IMR-90 (cell line): ENCODE measurements around the gene SCGB1C1. TPM values are rescaled to one million over a fixed set of nuclear protein-coding genes. Genes with fewer than 3 reads are reported as not detected.

Experiments
- microRNA-seq, 2 experiments: library from miRNA; stranded (forward) in 1 of 2; unstranded in 1 of 2; fragments of 10-50 nt in 1 of 2; fragments of <30 nt in 1 of 2; gene quantifications in 1 of 2; microRNA quantifications in 1 of 2; one replicate each; pipeline versions ENCODE3 to v1.1.0; 2013 to 2020; ENCODE audit not compliant: insufficient read depth in 1 of 2, insufficient read length in 1 of 2, unreplicated experiment in 1 of 2
- polyA plus RNA-seq, 3 experiments: library from polyadenylated mRNA; depleted of rRNA; stranded (reverse); fragments of >200 nt; gene quantifications; 2 replicates each; pipeline ENCODE4 v1.2.3, GENCODE V29; 2012; ENCODE audit warnings: low replicate concordance in 1 of 3
- small RNA-seq, 5 experiments: library from RNA; depleted of rRNA; stranded (forward); fragments of <200 nt; gene quantifications; one replicate each; pipeline ENCODE3, GENCODE V24; 2012
- total RNA-seq: library from RNA; depleted of rRNA; stranded (reverse); fragments of >200 nt; gene quantifications from 2 replicates; pipeline ENCODE4 v1.2.3, GENCODE V29; 2012; rRNA removed

The SCGB1C1 gene
- total and polyA plus RNA-seq, 2 of the 4 experiments (the other 2 are of a cell fraction), result not detected

Small RNAs within 50 kb of the gene (microRNA-seq; reads per million reads assigned to microRNA genes)
- gene RNU6-447P (ENCODE audit: insufficient read depth, insufficient read length), result not detected

Small RNAs within 50 kb of the gene (small RNA-seq; reads per million reads assigned to genes)
- 0 reads per million in 5 experiments for gene RNU6-447P

Other genes with a start within 250 kb of the SCGB1C1 start
- 10.0 and 10.8 TPM in 2 replicates for gene BET1L, start 14.3 kb downstream of the SCGB1C1 start, total RNA-seq
- gene BET1L, start 14.3 kb downstream of the SCGB1C1 start, polyA plus RNA-seq (2012; rRNA removed), result 82.8 and 90.7 TPM in 2 replicates
- gene RIC8A, start 14.6 kb downstream of the SCGB1C1 start, total RNA-seq, result 114 and 129 TPM in 2 replicates
- gene RIC8A, start 14.6 kb downstream of the SCGB1C1 start, polyA plus RNA-seq (2012; rRNA removed), result 188 and 193 TPM in 2 replicates
- 4.4 and 5.4 TPM in 2 replicates for gene SIRT3, start 43.3 kb downstream of the SCGB1C1 start, total RNA-seq
- 14.9 and 18.6 TPM in 2 replicates for gene SIRT3, start 43.3 kb downstream of the SCGB1C1 start, polyA plus RNA-seq (2012; rRNA removed)
- 217 and 232 TPM in 2 replicates for gene PSMD13, start 43.9 kb downstream of the SCGB1C1 start, total RNA-seq
- gene PSMD13, start 43.9 kb downstream of the SCGB1C1 start, polyA plus RNA-seq (2012; rRNA removed), result 177 and 185 TPM in 2 replicates
- not detected in 2 replicates for gene NLRP6, start 85.3 kb downstream of the SCGB1C1 start, total RNA-seq
- gene NLRP6, start 85.3 kb downstream of the SCGB1C1 start, polyA plus RNA-seq (2012; rRNA removed), result not detected in 2 replicates
- gene PGGHG, start 96.0 kb downstream of the SCGB1C1 start, total RNA-seq, result 1.4 and 1.8 TPM in 2 replicates
- gene PGGHG, start 96.0 kb downstream of the SCGB1C1 start, polyA plus RNA-seq (2012; rRNA removed), result 16.2 and 17.0 TPM in 2 replicates
- gene IFITM5, start 106.4 kb downstream of the SCGB1C1 start, total RNA-seq, result not detected in 2 replicates
- not detected in 2 replicates for gene IFITM5, start 106.4 kb downstream of the SCGB1C1 start, polyA plus RNA-seq (2012; rRNA removed)
- gene IFITM2, start 114.7 kb downstream of the SCGB1C1 start, total RNA-seq, result 26.4 and 31.2 TPM in 2 replicates
- 564 and 600 TPM in 2 replicates for gene IFITM2, start 114.7 kb downstream of the SCGB1C1 start, polyA plus RNA-seq (2012; rRNA removed)
- gene IFITM1, start 121.0 kb downstream of the SCGB1C1 start, total RNA-seq, result 14.4 and 24.2 TPM in 2 replicates
- gene IFITM1, start 121.0 kb downstream of the SCGB1C1 start, polyA plus RNA-seq (2012; rRNA removed), result 67.5 and 68.9 TPM in 2 replicates
- 40.9 and 52.5 TPM in 2 replicates for gene IFITM3, start 127.8 kb downstream of the SCGB1C1 start, total RNA-seq
- 906 and 1,008 TPM in 2 replicates for gene IFITM3, start 127.8 kb downstream of the SCGB1C1 start, polyA plus RNA-seq (2012; rRNA removed)
- 5.2 and 6.1 TPM in 2 replicates for gene B4GALNT4, start 176.4 kb downstream of the SCGB1C1 start, total RNA-seq
- gene B4GALNT4, start 176.4 kb downstream of the SCGB1C1 start, polyA plus RNA-seq (2012; rRNA removed), result 38.6 and 45.4 TPM in 2 replicates
- gene PKP3, start 201.1 kb downstream of the SCGB1C1 start, total RNA-seq, result 1.4 and 2.2 TPM in 2 replicates
- gene PKP3, start 201.1 kb downstream of the SCGB1C1 start, polyA plus RNA-seq (2012; rRNA removed), result 1.5 and 2.6 TPM in 2 replicates
- gene SIGIRR, start 221.9 kb downstream of the SCGB1C1 start, total RNA-seq, result 9.4 and 10.9 TPM in 2 replicates
- 27.6 and 33.8 TPM in 2 replicates for gene SIGIRR, start 221.9 kb downstream of the SCGB1C1 start, polyA plus RNA-seq (2012; rRNA removed)
- gene ANO9, start 248.9 kb downstream of the SCGB1C1 start, total RNA-seq, result not detected in 2 replicates
- gene ANO9, start 248.9 kb downstream of the SCGB1C1 start, polyA plus RNA-seq (2012; rRNA removed), result not detected in 2 replicates